ENCODE measurements around the gene HLA-DQB1. TPM values are rescaled to one million over a fixed set of nuclear protein-coding genes. Genes with fewer than 3 reads are reported as not detected.

The HLA-DQB1 gene
- total and polyA plus RNA-seq, 2 donors (not counting 3 experiments of a cell fraction or from before 2014, with no cell fraction given): not detected

DNA sequence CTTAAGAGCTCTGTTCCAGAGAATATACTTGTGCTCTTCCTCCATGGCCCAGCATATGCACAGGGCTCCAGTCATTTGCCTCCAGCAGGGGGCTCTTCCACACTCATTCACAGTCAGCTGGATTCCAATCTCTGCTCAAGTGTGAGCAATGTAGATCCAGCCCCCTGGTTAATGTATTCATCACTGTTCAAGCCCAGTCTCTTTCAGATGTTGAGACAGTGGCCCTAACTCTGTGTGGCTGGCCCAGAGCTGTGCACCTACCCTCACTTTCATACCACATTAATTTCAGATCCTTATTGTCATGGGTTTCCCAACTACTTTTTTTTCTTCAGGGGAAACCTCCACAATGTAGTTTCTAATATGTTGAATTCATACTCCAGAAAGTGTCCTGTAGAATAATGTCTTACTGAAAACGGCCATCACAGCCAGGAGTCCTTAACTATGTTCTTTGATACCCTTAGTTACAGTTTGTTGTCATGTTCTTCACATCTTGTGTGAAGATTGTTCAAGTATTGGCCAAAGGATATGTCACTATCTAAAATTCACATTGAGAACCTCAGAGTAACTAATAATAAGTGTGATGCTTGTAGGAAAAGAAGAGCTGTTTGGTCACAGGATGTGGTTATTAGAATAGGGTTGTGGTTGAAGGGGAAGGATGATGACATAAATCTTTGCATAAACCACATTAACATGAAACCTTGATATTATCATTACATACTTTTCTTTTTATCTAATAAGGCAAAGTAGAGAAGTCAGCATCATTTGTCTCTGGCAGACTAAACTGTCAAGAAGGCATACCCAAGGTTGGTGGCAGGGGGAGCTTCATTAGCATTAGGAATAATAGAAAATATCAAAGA lies 43.7 kb downstream of the HLA-DQB1 start:
- POLR2A ChIA-PET: no interaction called here
- FAIRE-seq: no peak
- Histone ChIP-seq H3K9ac (replicated peaks; ENCODE audit: extremely low read depth, insufficient read depth, low read length) (no peak overlapping the region), H2AFZ (ENCODE audit: low read depth, low read length) (no peak overlapping the region), H3K36me3 (ENCODE audit: control insufficient read depth in 2 of 2, extremely low read depth in 1 of 2, insufficient read depth in 2 of 2, low read length in 2 of 2) (no peaks in the 10 kb centered on the region), H3K9me1 (replicated peaks; ENCODE audit: control insufficient read depth, extremely low read depth, insufficient read depth, low read length) (no peaks in the 10 kb centered on the region), H3K4me1 (ENCODE audit: control insufficient read depth, extremely low read depth, insufficient read depth, low read length) (no peaks in the 10 kb centered on the region), H4K20me1 (replicated peaks; ENCODE audit: control insufficient read depth, extremely low read depth, insufficient read depth, low read length) (no peaks in the 10 kb centered on the region), H3K27me3 (ENCODE audit: control insufficient read depth in 2 of 2, insufficient read depth in 2 of 2, low read length in 2 of 2) (no peaks in the 10 kb centered on the region), H3K9me3 (replicated peaks; ENCODE audit: control insufficient read depth, insufficient read depth, low read length) (no peaks in the 10 kb centered on the region), H3K4me3 (replicated peaks in 1 of 3; ENCODE audit: insufficient read depth in 1 of 3, low read depth in 1 of 3, low read length in 3 of 3) (no peak overlapping the region), H3K79me2 (ENCODE audit: control insufficient read depth, insufficient read depth, low read length) (no peaks in the 10 kb centered on the region), H3K27ac (ENCODE audit: insufficient read depth, low read depth, low read length) (no peak overlapping the region), H3K4me2 (ENCODE audit: insufficient read depth, low read length) (no peak overlapping the region)
- CTCF ChIA-PET: interaction anchor here (0.7 to 2.0 kb wide), 20 partner anchors 10 to 374 kb away, joined by 3 to 37 read pairs (median 4); partner anchors contain the start of gene HLA-DQA1
- no TSS peak for BruUV-seq (replicated peaks)
- no peak for DNase-seq (ENCODE audit: low read depth, low spot score)
- intact Hi-C loops (cut with micrococcal nuclease): loop anchor here (1.0 to 2.0 kb wide), 4 partner anchors 78 to 246 kb away; no protein-coding TSS in a partner anchor
- dilution Hi-C loops (cut with MboI; ENCODE audit: extremely low pct_ligation_motif_present, low sequenced_read_pairs): no loop called here
- TF ChIP-seq POLR2A (IDR thresholded peaks at IDR 0.05; ENCODE audit: low read depth, low read length): no peak
- TF ChIP-seq, protein P1, sequence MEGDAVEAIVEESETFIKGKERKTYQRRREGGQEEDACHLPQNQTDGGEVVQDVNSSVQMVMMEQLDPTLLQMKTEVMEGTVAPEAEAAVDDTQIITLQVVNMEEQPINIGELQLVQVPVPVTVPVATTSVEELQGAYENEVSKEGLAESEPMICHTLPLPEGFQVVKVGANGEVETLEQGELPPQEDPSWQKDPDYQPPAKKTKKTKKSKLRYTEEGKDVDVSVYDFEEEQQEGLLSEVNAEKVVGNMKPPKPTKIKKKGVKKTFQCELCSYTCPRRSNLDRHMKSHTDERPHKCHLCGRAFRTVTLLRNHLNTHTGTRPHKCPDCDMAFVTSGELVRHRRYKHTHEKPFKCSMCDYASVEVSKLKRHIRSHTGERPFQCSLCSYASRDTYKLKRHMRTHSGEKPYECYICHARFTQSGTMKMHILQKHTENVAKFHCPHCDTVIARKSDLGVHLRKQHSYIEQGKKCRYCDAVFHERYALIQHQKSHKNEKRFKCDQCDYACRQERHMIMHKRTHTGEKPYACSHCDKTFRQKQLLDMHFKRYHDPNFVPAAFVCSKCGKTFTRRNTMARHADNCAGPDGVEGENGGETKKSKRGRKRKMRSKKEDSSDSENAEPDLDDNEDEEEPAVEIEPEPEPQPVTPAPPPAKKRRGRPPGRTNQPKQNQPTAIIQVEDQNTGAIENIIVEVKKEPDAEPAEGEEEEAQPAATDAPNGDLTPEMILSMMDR (IDR thresholded peaks at IDR 0.05; ENCODE audit: extremely low read depth in 1 of 2, insufficient read depth in 1 of 2, low read depth in 1 of 2, low read length in 2 of 2): peak in 1 of 2 donors; percentile 14

DNA sequence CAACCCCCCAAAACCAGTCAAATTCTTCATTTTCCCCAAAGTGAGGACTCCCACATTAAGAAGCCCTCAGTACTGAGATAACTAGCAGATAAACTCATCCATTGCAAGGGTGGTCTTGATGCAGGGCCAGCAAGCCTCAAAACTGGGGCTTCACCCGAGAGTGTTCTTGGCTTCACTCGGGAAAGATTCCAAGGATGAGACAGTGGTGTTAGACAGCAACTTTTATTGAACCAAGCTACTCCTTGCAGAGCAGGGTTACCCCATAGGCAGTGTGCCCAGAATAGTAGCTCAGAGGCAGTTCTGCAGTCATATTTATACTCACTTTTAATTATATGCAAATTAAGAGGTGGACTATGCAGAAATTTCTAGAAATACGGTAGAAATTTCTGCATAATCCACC lies 45.1 kb downstream of the HLA-DQB1 start:
- Histone ChIP-seq H3K4me2 (ENCODE audit: insufficient read depth, low read length) (no peak overlapping the region), H2AFZ (ENCODE audit: low read depth, low read length) (no peak overlapping the region), H3K9me1 (replicated peaks; ENCODE audit: control insufficient read depth, extremely low read depth, insufficient read depth, low read length) (no peaks in the 10 kb centered on the region), H3K27ac (ENCODE audit: insufficient read depth, low read depth, low read length) (no peak overlapping the region), H3K4me3 (replicated peaks in 1 of 3; ENCODE audit: insufficient read depth in 1 of 3, low read depth in 1 of 3, low read length in 3 of 3) (no peak overlapping the region), H3K36me3 (ENCODE audit: control insufficient read depth in 2 of 2, extremely low read depth in 1 of 2, insufficient read depth in 2 of 2, low read length in 2 of 2) (no peaks in the 10 kb centered on the region), H3K9ac (replicated peaks; ENCODE audit: extremely low read depth, insufficient read depth, low read length) (no peak overlapping the region), H3K4me1 (ENCODE audit: control insufficient read depth, extremely low read depth, insufficient read depth, low read length) (no peaks in the 10 kb centered on the region), H3K79me2 (ENCODE audit: control insufficient read depth, insufficient read depth, low read length) (no peaks in the 10 kb centered on the region), H3K9me3 (replicated peaks; ENCODE audit: control insufficient read depth, insufficient read depth, low read length) (no peaks in the 10 kb centered on the region), H4K20me1 (replicated peaks; ENCODE audit: control insufficient read depth, extremely low read depth, insufficient read depth, low read length) (no peaks in the 10 kb centered on the region), H3K27me3 (ENCODE audit: control insufficient read depth in 2 of 2, insufficient read depth in 2 of 2, low read length in 2 of 2) (no peaks in the 10 kb centered on the region)
- dilution Hi-C loops (cut with MboI; ENCODE audit: extremely low pct_ligation_motif_present, low sequenced_read_pairs): no loop called here
- TF ChIP-seq JUN (IDR thresholded peaks at IDR 0.05; ENCODE audit: borderline replicate concordance, insufficient read depth, insufficient read length, low read depth) (no peak), EZH2 (IDR thresholded peaks at IDR 0.05; ENCODE audit: borderline replicate concordance, low read depth, low read length, severe bottlenecking) (no peak), GATA2 (IDR thresholded peaks at IDR 0.05; ENCODE audit: insufficient read depth, insufficient read length, low read depth, low read length) (no peak), POLR2AphosphoS5 (IDR thresholded peaks at IDR 0.05; ENCODE audit: insufficient read depth, low read depth, low read length) (no peak), FOS (IDR thresholded peaks at IDR 0.05; ENCODE audit: borderline replicate concordance, insufficient read depth, low read length) (no peak), MYC (IDR thresholded peaks at IDR 0.05; ENCODE audit: low read depth, low read length) (no peak), POLR2A (IDR thresholded peaks at IDR 0.05; ENCODE audit: low read depth, low read length) (no peak)
- TF ChIP-seq, protein P2, sequence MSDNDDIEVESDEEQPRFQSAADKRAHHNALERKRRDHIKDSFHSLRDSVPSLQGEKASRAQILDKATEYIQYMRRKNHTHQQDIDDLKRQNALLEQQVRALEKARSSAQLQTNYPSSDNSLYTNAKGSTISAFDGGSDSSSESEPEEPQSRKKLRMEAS (IDR thresholded peaks at IDR 0.05; ENCODE audit: insufficient read depth, insufficient read length): no peak
- TF ChIP-seq, protein P1 (IDR thresholded peaks at IDR 0.05; ENCODE audit: extremely low read depth in 1 of 2, insufficient read depth in 1 of 2, low read depth in 1 of 2, low read length in 2 of 2): no peak
- POLR2A ChIA-PET: no interaction called here
- intact Hi-C loops (cut with micrococcal nuclease): no loop called here
- BruUV-seq (replicated peaks): no TSS peak
- CTCF ChIA-PET: interaction anchor here (1.0 to 2.0 kb wide), 6 partner anchors 12 to 247 kb away, joined by 3 to 37 read pairs (median 8); no protein-coding TSS in a partner anchor
- no peak for FAIRE-seq
- DNase-seq (ENCODE audit: low read depth, low spot score): no peak
